NCI-H446 treated with DMSO at 0.1 percent for 48 hours (cell line): Measurements from ENCODE around the gene SYCP2.

Experiments
- DNase-seq: peaks from one replicate; lab custom pipeline; 2025; lab: John Stamatoyannopoulos, UW

Gene SYCP2

DNA sequence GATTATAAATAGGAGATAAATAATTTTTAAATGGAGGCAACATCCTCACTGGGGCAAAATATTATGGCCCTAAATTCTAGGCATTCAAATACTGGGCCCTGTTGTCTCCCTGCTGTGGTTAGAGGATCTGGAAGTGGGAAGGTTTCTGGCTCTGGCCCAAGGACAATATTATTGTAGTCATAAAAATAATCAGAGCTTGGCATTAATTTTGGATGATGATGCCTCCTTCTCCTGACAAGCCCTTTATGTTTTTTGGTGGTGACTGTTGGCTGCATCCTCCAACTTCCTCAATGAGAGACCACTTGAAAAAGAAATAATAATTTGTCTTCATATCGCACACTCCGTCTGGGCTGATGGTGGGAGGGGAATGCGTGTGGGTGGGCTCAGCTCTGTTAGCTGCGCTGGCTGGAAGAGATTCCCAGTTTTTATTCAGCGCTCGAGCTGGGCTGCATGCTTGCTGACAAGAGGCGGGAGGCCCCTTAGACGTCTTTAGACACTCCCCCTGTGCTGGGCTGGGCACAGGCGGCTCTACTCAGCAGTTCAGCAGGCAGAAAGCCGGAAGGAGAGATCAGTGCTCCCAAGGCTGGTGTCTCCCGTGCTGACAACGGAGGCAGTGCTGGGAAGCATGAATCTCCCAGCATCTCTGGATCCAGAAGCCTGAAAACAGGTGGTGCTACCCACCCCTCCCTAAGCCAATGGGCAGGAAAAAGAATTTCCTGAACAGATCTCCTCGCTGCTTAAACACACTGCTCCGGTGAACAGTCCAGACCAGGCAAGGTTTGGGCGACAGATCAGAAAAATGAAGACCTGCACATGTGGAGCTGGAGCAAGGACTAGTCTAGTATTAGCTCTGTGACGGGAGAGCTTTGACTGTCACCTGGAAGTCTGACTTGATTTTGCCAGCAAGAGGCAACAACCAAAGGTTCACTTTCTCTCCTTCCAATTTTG is 97.7 kb downstream of the SYCP2 start:
- peak; percentile 76 for DNase-seq

DNA sequence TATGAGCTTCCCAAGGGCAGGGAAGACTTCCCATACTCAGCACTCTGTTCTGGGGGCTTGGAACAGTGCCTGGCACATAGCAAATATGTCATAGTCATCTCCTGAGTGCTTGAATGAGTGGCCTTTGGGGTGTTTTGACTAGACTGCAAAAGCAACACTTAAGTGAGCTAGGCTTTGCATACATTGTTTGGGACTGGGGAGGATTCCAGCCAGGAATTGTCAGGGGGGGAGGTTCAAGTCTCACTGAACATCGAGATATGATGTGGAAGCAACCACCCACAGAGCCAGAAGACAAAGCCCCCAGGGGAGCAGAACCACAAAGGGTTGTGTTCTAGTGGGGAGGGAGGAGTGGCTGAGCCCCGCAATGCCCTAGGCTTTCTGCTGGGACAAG is 98.4 kb downstream of the SYCP2 start:
- DNase-seq = peak; percentile 25

DNA sequence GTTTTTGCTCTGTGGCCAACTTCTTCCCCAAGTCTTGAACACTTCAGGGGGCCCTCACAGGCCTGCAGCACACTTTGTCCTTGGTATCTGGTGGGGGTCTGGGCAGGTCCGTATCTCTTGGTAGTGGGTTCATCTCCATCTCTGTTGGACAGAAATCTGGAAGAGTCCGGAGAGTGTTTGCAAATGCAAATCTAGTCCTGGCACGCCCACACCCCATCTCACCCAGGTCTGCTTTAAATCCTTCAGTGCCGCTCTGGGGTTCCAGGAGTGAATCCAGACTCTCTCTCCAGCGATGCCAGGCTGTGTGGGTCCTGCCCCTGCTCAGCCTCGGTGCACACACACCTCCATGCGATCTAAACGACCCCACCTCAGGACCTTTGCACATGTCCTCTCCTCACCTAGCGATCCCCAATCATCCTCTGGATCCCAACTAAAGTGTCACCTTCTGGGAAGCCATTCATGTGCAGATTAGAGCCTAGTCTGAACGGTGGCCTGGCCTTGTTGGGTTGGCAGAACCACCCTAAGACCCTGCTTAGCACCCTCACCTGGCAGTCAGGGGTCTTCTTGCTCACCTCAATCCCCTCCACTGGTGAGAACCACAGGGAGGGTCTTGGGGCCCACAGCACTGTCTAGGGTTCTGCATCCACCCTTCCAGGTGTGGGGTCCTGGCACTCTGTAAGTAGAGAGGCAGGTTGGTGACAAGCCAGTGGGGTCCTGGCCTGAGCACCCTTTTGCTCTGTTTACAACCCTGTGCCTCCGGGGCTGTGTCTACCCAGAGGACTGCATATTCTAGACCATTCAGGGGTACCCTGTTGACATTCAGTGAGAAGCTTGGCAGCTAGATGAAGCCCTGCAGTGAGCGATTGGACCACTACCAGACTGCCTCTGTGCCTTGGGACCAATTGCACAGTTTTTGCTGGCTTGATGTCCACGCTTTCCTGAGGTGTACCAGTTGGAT is 100.8 kb downstream of the SYCP2 start:
- no peak for DNase-seq

DNA sequence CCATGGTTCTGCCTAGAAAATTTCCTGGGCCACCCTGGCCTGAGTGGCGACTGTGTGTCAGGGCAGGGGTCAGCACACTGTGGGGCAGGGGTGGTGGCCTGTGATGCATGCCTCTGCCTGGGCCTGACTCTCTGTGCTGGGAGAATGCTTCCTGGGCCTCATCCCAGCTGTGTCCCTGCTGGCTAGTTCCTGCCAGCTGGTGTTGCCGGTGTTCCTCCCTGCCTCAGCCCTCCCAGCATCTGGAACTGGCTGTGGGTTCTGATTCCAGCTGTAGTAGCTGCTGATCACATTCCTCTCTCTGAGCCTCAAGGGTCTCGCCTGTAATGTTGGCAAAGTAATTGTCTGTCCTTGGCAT is 101.5 kb downstream of the SYCP2 start:
- DNase-seq = no peak

DNA sequence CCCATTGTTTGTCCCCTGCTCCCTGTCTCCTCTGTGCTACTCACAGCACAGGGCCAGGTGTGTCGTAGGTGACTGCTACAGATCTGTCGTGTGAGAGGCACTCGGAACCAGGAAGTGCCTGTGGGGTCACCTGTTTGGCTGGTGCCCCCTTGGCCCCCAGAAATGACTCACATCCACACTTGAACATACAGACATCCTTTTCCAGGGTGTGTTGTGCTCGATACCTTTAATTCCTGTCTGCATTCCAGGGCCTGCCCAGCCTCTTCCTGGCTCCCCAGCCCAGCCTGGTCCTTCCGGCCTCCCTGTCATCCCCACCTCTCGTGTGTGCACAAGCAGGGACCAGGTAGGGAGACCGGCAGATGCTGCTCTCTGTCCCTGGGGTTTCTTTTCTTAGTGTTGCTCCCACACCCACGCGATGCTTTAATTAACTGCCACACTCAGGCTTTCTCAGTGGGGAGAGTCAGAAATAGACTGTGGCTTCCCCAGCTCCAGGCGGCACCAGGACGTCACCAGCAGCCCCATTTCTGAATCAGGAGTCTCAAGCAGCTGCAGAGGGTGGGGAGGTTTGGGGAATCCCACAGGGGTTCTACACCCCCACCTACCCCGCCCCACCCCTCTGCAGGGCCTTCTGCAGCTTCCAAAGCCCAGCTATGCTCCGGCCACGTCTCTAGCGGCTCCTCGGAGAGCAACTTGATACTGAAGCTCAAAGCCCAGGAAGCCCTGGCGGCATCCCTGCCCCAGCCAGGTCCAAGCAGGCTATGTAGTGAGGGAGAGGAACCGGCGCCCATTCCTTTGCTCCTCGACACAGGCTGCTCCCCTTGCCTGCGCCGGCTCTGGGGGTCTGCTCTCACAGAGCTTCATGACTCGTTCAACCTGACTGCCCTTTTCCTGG is 102.2 kb downstream of the SYCP2 start:
- no peak for DNase-seq

DNA sequence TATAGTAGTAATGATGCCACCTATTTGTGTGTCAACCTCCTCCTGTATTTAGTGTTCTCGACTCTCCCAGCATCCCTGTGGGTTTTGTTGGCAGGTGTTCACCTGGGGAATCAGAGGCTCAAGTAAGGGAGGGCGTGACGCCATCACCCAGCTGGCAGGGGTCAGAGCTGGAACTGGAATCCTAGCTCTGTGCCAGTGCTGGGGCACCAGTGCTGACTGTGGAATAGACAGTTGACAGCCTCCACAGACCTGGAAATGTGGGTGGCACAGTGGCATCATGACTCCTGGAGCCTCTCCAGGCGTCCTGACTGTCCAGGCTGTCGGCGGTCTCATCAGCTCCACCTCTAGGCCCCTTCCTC is 102.8 kb downstream of the SYCP2 start:
- no peak for DNase-seq

DNA sequence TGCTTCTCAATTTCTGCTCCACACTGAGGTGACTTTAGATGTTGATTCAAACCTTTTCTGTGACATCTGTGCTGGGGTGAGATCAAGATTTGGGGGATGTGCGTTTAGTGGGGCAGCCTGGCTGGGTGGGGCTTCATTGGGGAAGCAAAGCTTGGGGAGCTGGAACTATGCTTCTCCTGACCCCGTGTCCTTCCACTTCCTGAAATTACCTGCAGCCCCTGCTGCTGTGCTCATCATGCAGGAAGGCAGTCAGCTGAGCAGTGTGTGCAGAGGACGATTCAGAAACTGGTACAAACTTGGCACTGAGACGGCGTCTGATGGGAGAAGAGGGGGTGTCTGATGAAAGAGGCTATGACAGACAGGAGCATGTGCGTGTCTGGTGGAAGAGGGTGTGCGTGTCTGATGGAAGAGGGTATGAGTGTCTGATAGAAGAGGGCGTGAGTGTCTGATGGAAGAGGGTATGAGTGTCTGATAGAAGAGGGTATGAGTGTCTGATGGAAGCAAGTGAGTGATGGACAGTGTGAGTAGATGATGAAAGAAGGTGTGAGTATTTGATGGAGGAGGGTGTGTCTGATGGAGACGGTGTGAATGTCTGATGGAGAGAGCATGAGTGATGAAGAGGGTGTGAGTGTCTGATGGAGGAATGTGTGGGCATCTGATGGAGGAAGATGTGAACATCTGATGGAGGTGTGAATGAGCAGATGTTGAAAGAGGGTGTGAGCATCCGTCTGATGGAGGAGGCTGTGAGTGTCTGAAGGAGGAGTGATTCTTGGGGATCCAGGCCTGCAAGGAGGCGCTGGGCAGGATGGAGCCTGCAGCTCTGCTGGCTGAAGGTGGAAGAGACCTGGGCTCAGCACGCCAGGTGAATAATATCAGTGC is 103.4 kb downstream of the SYCP2 start:
- DNase-seq = no peak

DNA sequence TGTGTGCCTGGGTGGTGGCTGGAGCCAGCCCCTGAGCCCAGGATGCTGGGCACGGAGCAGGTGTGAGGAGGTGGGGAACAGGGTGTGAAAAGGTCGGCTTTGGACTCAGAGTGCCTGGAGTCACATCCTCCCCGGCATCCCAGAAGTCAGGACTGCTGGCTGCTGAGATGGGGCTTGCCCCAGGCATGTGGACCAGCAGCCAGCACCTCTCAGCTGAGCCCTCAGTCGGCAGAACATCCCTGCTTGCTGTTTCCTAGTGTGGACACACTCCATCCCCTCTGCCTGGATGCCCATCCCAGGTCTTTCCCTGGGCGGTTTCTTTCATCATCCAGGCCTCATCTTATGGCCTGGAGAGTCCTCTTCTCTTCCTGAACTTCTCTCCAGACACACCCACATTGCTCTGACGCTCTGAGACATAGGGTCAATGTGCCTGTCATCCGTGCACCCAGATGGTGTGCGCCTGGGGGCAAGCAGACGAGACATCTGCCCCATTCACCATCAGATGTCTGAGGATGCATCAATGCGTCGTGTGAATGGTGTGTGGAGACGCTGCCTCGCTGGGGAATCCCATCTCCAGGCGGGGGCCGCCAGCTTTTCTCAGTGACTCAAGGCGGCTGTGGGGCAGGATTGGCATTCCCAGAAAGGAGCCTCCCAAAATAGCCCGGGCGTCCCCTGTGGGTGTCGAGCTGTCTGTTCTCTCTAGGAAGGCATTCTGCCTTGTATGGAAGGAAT is 104.2 kb downstream of the SYCP2 start:
- no peak for DNase-seq

DNA sequence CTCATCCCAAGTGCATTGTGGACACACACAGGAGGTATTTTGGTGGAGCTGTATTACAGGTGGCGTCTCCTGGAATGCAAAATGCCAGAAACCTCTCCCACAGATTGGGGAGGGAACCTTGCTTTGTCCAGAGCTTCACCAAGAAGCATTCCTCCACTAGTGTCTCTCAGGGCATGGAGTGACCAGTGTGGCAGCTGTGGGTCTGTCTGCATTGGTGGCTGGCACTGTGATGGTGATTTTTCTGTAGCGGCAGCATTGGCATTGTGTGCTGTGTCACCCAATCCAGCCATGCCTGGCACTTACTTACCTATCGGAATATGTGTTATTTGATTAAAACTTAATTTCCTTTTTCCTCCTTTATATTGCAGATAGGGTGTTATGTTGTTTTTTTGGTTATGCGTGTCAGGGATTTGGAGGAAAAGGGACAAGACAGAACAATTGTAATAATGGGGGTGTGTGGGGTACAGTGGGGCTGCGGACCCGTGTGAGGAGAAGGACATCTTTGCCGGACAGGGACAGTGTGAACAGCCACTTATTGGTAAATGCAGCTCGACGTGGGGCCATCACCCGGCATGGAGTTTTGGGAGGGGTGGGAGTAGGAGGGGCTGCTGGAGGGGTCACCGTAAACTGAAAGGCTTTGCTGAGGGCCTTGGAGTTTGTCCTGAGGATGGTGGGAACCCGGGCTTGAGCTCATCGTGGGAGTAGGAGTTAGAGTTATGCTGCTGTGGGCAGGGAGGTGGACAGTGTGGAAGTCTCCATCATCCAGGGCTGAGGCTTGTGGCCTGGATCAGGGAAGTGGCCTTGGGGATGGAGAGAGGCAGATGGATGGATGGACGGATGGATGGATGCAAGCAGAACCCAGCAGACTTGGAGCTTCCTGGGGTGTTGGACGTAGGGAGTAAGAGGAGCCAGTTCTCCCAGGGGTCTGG is 105.0 kb downstream of the SYCP2 start:
- DNase-seq = no peak

DNA sequence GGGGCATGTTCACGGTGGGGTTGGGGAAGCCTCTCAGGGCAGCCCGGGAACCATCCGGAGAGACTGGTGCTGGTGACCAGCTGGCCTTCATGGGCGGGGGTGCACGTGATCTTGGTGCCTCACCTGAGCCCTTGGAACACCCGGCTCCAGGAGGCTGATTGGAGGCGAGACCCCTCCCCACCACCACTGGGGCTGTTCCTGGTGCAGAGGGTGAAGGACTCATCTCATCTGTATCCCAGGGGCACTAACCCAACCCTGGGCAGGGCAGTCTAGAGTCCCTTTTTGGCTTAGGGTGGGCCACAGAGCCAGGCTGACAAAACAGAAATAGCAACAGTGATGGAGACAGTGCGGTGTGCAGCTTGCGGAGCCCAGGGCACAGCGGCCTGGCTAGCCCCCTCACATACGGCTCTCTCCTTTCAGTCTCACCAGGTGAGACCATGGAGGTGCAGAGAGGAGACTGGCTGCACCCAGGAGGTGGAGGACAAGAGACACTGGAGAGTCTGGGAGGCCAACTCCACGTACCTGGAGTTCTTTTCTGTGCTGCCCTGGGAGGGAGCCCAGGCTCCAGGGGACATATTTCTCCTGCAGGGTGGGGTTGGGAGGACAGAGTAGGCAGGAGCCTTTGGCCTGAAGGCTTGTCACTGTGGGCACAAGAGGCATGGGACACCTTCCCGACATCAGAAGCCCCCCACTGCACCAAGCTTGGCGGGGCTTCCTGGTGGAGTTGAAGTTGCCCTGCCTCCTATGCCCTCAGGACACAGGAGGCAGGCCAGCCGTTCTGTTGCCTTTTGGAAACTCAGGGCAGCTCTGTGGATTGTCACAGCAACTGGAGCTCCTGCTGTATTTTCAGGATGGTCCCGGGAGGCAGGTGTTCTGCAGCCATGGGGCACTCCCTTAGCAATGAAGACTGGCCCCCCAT is 106.0 kb downstream of the SYCP2 start:
- DNase-seq = no peak

DNA sequence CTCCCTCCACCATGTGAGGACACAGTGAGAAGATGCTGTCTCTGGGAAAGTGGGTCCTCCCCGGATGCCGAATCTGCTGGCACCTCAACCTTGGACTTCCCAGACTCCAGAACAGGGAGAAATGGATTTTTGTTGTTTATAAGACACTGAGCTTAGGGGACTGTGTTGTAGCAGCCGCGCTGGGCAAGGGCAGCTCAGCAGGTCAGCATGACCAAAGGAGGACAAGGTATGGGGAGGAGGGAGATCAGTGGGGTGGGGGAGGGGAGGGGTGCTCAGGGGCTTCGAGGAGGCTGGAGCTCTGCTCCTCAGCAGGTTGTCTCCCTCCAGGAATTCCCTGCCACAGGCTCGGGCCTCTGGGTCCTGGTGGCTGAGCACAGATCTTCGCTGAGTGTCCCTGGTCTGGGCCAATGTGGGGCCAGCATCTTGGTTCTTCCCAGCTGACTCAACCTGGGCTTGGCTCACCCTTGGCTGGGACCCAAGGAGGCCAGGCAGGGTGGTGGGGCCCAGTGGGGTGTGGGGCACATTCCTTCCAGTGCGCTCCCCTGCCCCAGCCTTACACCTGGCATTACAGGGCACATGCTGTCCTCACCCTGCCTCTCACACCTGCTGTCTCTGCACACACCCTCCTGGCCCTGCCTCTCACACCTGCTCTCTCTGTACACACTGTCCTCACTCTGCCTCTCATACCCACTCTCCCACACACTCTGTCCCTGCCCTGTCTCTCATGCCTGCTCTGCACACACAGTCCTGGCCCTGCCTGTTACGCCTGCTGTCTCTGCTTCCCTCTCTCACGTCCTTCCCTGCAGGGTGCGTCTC is 107.3 kb downstream of the SYCP2 start:
- DNase-seq = no peak

DNA sequence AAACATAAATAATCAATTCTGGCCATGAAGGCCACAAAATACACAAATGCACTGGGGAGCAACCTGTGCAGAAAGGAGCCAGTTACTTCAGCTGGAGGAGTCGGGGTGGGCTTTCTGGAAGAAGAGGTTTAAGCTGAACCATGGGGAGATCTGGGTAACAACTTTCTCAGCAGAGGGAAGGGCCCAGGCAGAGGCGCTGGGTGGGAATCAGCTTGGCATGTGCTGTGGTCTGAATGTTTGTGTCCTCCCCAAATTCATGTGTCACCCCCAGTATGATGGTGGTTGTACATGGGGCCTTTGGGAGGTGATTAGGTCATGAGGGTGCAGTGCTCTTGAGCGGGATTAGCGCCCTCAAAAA is 107.9 kb downstream of the SYCP2 start:
- no peak for DNase-seq

DNA sequence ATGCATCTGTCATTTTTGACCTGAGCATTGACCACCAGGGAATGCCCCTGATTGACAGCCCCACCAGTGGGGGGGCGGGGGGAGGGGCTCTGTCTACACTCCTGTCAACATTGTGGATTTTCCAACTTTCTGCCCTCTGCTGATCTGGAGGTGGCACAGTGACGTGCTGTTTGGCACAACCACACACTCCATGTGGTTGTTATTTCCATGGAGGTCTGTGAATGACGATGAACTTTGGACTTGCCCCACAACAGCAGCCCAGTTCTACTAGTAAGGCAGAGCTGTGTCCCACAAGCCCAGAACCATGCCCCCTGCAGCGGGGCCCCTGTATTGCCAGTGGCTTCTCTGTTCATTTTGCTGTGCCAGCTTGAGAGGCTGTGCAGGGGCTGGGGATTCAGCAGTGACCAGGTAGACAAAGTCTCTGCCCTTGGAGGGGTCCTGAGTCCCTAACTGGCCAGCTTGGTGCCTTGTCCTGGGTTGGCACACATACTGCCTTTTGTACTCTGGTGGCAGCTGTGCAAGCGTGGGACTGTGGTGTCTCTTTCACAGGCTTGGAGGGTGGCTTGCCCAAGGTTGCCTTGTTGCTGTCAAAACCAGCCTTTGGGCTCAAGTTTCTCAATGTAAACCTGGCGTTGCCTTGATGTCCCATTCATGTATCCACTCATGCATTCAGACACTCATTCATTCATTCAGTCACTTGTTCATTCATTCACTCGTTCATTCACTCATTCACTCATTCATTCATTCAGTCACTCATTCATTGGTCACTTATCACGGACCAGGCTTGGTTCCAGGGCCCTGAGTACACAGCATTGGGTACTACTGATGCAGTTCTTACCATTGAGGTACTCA is 108.5 kb downstream of the SYCP2 start:
- DNase-seq = no peak

DNA sequence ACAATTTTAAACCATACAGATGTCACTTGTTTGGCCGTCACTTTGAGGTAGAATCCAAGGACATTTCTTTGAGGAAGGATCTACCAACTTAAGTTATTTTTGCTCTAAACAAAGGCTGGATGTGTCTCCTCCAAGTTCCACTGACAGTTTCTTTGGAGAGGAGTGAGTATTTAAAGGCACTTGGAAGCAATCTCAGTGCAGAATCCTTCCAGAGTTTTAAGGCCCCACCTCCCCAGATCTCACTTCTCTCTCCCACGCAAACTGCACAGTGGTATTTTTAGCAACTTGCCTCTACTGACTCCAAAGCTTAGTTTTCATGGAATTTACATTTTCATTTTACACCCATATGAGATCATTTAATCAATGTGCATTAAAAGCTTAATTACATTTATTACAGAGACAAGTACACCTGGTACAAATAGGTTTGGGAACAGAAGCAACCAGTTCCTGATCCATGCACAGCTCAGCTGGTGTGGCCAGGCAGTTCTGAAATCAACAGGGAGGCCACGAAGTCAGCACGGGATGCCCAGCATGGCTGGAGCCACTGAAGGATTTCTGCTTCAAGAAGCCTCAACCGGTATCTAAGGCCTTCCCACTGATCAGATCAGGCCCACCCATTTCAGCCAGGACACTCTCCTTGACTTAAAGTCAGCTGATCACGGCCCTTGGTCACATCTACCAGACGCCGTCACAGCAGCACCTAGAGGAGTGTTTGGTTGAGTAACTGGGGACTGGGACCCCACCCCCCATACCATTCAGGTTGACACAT is 109.8 kb downstream of the SYCP2 start:
- no peak for DNase-seq

DNA sequence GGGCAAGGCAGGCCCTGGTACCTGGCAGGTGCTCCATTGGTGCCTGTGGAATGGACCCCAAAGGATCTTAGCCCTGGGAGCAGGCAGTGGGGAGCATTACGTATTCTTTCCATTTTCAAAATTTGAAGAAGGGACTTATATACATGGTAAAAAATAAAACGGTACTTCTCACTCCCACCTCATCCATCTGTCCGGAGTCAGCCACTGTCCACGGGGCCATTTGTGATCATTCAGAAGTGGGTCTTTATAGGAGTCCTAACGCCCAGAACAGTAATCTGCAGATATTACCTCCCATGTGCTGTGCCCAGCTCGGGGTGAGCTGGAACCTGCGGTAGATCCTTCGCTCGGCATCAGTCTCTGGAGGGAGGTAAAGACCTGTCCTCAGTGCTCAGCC is 110.4 kb downstream of the SYCP2 start:
- DNase-seq = no peak
